EH (cell line): Measurements from ENCODE around the gene GRIK2.

Source experiments
- DNase-seq: peaks from one replicate; pipeline ENCODE4 v3.0.0-alpha.2; 2015; ENCODE audit warnings: low read depth

Gene GRIK2

DNA sequence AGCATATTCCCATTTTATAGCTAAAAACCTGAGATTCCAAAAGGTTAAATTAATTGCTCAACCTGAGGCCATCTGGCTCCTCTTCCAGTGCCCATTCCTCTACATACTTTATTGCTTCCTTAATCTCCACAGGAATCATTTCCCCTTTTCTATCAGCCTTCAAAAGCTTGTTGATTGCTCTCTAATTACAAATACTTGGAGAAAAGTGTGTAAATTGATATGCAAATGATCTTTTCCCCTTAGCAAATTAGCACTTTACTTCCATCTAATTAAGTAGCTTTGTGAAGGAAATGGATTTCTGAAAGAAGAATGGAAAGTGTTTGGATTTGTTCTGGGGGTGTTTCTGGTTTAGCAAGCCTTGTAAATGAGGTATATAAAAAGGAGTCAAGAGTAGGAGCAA lies 323.3 kb downstream of the GRIK2 start:
- DNase-seq: no peak

DNA sequence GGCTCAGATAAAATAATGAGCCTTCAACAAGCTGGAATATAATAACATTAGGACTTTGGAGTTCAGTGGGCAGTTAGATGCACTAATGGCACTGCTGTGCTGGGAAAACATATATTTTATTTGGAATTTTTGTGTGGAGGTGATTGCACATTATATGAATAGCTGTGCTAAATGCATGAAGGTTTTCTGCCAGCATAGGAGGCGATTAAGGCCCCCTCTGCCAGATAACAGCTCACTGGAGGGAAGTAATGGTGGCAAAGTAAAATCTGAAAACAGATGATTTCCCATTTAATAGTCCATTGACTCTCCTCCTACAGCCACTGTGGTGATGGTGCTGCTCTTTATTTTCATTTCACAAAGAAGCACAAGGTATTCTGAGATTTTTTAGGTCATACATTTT lies 326.0 kb downstream of the GRIK2 start:
- no peak for DNase-seq

DNA sequence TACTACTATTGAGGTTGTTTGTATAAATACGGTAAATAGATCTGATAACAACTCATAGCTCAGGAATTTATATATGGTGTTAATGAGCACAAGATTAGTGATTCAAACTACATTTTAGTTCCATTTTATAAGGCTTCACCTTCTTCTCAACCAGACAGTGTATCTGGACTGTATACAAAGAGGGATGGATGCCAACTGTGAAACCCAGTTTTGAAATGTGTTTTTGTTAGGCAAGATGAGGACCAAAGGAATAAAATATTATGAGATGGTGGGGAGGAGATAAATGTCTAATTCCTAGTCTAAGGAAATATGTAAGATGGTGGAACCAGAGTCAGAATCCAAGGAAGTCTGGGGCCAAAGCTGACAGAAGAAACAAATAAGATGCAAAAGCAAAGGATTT lies 329.0 kb downstream of the GRIK2 start:
- no peak for DNase-seq

DNA sequence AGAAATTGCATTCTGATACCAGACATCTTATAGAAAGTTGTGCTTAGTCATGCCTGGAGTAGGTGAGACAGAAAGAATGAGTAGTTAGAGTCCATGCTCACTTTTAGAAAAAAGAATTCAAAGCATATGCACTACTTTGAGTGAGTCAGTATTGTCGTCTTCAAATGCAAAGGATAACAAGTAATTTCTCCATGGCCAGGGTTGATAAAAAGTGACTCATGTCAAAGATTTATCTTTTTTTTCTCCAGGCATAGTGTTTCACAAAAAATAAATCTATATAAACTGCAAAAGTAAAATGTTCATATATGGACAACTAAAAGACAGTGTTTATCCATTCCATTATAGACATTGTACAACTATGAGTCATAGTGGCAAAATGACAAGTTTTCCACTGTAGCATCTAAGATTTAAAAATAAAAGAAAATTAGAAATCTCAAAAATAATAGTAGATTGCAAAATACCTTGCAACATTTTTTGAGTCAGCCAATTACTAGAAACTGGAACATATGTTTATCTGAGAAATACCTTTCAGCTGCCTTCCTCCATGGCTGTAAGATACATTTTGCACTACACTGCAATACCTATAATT lies 329.6 kb downstream of the GRIK2 start:
- peak; percentile 95 for DNase-seq

DNA sequence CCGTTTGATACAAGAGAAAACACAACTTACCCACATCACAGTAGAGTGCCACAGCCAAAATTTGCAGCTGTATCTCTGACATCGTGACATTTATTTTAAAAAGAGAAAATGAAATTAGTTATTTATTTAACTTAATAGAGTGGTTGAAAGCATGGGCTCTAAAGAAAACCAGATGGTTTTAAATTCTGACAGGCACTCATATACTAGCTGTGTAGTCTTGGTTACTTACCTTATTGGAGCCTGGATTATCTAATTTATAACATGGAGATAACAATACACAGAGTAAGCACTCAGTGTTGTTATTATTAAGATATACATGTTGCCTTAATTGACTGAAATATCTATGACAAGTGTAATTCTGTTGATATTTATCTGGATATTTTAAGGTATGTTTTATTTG lies 334.9 kb downstream of the GRIK2 start:
- no peak for DNase-seq

DNA sequence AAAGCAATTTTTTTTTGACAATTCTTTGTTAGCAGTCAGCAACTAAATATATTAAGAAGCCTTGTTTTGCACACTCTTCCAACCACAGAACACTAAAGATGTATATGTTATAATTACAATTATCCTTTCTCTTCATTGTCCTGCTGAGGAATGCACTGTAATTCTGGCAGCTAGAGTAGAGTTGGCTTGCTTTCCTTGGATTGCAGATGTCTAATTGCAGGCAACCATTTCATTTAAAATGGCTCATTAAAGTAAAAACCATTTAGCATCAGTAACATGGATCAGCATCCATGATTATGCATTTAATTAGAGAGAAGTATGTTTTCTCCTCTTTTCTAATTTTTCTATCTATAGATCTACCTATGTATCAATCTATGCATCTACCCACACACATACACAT lies 335.4 kb downstream of the GRIK2 start:
- DNase-seq: no peak

DNA sequence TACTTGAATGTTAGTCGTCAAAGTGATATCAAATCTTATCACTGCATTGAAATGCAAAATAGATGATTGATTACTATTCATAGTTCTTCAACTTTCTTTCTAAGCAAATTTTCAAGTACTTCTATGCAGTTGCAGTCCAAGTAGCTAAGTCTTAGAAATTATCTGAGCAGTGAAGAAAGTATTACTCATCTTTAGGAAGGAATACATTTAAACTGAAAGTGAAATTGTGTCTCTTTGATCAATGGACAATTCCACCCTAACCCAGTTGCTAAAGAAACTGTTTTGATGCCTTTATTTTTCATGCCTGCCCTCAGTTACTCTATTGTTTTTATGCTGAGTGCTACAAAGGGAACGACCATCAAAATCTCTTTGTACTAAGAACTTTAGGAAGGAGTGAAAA lies 337.4 kb downstream of the GRIK2 start:
- DNase-seq: peak; percentile 28

DNA sequence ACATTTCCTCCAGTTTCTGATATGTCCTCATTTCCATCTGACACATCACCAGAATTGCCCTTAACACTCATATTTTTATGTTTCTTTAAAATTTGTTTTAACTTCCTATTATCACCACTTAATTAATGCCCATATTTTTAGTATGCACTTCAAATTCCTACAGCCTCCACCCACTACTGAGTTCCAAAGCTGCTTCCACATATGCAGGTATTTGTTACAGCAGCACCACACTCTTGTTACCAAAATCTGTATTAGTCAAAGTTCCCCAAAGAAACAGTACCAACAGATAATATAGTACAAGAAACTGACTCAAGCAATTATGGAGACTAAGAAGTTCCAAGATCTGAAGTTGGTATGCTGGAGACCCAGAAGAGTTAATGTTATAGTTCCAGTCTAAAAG lies 340.4 kb downstream of the GRIK2 start:
- DNase-seq: no peak

DNA sequence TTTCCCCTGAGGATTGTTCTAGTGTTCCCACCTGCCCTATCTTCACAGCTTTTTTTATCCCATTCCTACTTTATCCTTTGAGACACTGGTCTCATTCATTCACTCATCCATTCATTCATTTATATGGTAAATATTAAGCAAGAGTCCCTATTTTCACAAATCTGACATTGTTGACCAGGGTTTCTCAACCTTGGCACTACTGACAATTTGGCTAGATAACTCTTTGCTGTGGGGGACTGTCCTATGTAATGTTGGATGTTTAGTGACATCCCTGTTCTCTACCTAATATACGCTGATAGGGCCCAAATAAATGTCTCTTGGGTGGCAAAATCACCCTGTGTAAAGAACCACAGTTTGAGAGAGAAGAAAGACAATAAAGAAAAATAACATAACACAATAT lies 345.0 kb downstream of the GRIK2 start:
- DNase-seq: no peak

DNA sequence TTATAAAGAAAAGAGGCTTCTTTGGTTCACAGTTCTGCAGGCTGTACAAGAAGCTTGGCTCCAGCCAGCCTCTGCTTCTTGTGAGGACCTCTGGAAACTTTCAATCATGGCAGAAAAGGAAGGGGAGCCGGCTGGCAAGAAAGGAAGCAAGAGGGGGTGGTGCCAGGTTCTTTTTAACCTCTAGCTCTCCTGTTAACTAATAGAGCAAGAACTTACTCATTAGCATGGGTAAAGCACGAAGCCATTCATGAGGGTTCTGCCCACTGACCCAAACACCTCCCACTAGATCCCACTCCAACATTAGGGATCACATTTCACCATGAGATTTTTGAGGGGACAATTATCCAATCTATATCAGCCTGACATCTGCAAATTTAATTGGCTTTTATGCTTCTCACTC lies 347.1 kb downstream of the GRIK2 start:
- no peak for DNase-seq

DNA sequence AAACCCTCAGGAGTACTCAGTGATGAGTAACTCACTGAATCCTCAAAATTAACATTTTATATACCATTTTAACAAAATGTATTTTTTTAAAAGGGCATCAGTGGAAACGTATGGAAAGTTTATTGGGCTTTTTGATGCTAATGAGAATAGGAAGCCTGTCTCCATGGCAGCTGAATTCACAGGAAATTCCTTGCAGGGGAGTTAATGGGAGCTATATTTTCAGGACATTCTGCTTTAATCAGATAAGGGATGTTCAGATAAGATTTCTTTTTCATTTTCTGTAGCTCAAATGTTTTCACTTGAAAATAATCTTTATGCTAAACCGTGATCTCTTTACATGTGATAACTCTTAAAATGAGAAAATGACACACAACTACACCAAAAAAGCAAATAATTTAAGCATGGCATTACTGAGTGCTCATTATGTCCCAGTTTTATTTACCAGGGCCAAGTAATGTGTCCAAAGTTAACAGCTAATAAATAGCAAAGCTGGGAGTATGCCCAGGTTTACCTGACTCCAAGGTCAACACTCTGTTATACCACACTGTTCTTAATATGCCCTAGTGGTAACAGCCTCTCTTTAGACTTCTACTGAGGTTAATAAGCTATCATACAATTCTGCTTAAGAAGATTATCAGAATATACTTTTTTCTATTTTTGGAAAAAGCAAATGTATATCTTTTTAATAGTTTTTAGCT lies 348.1 kb downstream of the GRIK2 start:
- peak; percentile 39 for DNase-seq

DNA sequence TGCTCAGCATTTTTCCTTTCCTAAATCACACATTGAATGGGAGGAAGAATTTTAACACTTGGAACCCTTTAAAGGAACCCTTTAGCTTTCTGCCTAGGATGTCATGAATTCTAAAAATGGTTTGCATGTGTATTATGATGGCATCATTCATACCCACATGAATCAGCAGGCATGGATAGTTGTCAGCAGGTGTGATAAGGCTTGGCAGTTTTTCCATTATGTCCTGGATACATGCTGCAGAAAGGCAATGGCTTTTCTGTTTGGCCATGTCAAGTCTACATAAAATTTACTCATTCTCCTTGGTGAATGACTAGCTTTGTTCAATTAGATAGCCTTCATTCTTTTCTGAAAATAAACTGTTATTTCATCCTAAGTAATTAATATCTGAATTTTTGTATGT lies 353.7 kb downstream of the GRIK2 start:
- no peak for DNase-seq

DNA sequence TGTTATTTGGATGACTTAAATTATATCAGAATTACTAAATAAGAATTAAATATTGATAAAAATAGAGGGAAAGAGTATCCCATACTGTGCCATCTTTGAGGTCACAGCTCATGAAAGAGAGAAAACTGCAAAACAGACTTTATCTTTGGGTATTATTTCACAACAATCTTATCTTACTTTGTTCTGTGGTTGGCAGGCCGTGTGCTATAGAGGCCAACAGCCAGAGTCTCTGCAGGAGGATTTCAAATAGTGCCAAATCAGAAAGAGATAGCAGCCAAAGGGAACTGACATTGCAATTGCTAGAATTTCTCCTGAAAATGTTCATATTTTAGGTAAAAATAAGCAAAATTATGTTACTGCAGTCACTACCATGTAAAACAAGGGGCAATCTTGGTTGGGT lies 354.2 kb downstream of the GRIK2 start:
- DNase-seq: no peak

DNA sequence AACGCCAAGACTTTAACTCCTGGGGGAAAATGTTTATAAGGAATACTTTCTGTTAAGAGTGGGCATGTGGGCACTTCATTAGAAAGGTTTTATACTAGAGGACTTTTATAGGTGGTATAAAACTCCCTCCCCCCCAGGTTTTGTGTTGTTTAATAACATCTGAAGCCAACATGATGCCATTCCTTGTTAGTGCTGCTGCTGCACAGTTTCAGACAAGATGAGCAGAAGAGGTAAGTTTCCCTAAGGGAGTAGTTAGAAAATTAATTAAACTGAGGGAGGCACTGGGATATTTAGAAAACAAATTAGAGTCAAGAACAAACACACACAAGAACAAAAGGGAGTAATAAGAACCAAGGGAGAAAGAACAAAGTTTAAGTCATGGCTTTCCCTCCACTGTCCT lies 362.4 kb downstream of the GRIK2 start:
- no peak for DNase-seq

DNA sequence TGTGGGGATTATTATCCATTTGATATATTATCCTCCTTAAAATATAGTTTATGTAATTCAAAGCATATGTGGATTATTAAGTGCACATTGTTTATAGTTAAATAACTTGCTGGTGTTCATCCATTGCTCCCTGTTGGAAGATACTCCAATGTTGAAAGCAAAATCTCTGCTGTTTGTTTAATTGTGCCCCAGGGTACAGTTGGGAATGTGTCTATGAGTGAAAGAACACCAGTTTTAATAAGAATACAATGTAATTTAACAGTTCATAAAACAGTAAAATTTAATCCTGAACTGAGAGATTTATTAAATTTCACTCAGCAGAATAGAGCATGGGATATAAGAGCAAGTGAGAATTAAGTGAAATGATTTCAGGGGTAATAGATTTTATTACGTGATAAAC lies 364.9 kb downstream of the GRIK2 start:
- no peak for DNase-seq

DNA sequence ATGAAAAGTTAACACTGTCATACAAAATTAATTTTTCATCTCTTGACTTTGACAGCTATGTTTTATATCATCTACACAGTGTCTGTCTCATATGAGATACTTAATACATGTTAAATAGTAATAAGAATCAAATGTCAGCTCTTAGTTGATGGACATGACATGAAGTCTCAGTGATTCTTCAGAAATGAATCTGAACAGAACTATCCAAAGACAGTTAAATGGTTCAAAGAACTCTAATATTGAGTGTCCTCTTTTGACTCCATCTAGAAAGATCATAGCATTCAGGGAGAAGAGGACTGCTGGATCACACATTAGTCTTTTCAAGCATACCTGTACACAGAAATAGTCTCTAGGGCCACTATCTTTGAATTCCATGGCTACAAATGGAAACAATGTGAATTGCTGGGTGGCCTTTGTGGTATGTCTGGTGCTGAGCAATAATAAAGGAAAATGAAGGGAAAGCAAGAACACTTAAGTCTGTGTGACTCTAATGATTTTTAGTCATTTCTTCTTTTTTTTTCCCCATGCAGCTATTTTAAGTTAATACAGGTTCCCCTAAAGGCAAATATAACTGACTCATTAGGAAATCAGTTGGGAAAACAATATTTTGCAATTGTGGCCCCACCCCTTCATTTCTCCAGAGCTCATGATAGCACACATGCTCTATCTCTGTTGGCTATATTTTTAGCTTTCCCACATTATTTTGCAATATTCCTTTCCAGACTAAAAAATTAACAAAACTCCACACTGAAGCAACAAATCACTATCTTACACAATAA lies 367.5 kb downstream of the GRIK2 start:
- peak; percentile 96 for DNase-seq

DNA sequence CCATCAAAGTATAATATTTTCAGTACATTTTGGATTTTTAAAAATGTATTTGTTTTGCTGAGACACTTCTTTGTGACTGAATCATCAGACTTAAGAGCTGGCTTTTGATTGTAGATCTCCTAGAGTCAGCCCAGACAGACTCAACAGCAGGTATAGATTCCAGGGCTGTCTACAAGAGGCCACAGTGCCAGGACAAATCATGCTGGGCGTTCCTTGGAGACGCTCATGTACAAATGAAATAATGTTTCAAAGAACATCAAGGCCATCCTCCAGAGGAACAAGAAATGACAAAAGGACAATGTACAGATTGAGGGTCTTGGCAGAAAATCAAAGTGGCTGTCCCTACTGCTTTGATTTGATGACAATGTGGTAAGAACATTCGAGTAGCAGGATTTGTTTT lies 369.3 kb downstream of the GRIK2 start:
- DNase-seq: no peak

DNA sequence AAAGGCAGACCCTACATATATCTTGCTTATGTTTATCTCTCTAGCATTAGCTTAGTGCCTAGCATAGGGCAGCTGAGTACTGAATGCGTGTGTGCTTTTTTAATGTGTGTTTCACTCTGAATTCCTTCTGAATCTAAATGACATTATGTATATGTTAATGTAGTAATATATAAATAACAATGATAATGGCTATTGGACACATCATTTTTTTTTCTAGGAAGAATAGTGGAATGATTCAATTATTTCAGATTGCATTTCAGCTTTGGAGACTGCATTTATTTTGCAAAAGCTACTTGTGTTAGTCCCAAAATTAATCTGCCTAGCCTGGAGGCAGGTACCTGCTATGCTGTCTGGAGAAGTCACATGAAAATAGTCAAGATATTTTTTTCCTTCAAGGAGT lies 371.8 kb downstream of the GRIK2 start:
- DNase-seq: no peak

DNA sequence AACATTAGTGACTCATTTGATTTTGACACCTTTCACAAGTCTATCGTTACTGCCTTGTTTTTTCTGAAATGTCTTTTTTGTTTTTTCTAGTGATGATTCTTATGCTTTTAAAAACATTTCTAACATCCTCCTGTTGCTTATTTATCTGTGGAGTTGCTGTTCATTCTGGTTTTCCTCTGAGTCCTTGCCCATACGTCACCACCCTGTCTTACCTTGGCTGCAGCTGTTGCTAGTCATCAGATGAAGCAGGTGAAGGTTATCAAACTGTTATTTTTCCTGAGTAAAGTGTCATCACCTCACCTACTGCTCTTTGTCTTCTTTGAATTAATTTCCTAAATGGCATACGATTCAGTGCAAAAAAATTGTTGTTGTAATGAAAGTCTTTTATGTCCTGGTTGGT lies 376.6 kb downstream of the GRIK2 start:
- no peak for DNase-seq

DNA sequence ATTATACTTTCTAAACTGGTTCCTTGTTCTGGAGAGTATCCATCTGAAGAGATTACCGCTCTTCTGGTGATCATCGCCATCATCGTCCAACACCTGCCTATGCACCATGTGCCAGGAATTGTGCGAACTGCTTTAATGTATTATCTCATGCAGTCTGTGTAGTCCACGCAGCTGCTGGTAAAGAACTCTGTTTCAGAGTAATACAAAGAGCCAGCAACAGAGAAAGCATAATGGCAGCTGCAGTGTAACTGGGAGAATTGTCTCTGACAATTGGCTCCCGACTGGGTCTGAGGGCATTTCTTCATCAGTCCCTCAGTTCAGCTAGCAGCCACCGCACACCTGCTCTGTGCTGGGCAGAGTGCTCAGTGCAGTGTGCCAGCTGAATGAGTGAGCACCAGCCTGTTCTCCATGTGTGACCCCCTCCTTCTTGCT lies 383.4 kb downstream of the GRIK2 start:
- no peak for DNase-seq

DNA sequence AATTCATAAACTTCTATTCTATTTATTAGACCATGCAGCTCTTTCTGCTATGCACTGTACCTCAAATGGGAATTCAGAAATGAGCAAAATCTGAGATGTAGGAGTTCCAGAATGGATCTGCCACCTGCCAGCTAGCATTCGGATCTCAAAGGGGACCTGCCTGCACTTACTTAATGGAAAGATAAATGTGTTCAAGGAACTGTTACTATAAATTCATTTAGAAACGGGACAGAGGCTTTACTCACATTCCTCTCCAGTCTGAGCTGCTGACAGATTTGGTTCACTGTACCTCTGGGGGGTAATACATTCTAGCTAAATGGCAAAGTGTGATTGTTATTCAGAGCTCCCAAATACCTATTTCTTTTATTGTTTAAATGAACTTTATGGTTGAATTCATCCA lies 384.1 kb downstream of the GRIK2 start:
- DNase-seq: no peak

DNA sequence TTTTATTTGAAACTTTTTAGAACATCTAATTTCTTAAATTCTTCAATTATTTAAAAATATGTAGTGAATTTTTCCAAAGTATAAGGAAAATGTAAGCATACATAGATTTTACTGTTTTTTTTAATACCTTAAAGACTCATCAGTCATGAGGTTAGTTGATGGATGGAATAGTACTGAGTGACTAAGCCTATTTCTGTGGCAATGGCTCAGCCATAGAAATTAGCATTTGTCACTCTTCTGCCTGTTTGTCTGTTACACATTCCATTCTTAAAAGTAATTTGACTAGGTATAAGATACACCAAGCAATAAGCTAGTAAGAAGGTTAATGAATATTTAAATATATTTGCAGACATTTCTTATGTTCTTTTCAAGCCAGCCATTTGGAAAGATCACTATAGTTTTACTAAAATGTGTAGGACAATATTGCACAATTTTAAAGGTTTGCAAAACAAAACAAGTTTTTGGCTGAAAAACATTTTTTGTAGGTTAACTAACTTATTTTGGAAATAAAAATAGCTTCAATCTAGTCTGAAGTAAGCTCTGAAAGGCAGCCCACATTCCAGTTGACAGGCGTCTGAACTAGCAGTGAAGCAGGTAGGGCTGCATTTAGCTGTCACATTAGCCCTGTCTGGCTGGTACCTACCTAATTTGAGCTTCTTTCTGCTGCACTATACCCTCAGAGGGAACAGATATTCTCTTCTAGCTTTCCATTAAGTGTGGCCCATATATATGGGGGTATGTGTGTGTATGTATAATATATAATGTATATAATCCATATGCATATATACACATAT lies 385.7 kb downstream of the GRIK2 start:
- peak; percentile 63 for DNase-seq

DNA sequence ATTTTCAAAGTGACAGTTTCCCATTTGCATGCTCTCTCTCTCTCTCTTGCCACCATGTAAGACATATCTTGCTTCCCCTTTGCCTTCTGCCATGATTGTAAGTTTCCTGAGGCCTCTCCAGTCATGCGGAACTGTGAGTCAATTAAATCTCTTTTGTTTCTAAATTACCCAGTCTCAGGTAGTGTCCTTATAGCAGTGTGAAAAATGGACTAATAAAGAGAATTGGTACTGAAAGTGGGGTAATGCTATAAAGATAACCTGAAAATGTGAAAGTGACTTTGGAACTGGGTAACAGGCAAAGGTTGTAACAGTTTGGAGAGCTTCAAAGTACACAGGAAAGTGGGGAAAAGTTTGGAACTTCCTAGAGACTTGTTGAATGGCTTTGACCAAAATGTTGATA lies 389.8 kb downstream of the GRIK2 start:
- no peak for DNase-seq
